OCI-M1 (cell line): Measurements from ENCODE around the gene ESCO1.
A peak's percentile ranks its signal among the peaks of the same experiment; 100 is the strongest.

Experiments used
- DNase-seq: peaks from one replicate; lab custom pipeline; 2025; lab: John Stamatoyannopoulos, UW

ESCO1 gene

DNA sequence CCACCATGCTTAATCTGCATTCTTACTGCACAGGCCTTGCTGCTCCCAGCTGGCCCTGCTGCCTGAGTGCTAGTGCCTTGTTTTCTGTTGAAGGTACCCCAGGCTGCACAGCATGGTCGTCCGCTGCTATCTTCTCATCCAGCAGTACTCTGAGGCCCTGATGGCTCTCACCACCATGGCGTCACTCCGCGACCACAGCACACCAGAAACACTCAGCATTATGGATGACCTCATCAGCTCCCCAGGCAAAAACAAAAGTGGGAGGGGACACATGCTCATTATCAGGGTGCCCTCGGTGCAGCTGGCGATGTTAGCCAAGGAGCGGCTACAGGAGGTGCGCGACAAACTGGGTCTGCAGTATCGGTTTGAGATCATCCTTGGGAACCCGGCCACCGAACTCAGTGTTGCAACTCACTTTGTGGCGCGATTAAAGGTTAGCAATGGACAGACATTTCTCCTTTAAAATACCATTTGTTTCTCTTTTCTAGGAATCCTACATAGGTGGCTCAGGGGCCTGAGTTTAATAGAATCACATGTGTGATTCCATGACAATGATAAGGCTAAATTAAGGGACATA lies 110.5 kb downstream of the ESCO1 start:
- DNase-seq: no peak

DNA sequence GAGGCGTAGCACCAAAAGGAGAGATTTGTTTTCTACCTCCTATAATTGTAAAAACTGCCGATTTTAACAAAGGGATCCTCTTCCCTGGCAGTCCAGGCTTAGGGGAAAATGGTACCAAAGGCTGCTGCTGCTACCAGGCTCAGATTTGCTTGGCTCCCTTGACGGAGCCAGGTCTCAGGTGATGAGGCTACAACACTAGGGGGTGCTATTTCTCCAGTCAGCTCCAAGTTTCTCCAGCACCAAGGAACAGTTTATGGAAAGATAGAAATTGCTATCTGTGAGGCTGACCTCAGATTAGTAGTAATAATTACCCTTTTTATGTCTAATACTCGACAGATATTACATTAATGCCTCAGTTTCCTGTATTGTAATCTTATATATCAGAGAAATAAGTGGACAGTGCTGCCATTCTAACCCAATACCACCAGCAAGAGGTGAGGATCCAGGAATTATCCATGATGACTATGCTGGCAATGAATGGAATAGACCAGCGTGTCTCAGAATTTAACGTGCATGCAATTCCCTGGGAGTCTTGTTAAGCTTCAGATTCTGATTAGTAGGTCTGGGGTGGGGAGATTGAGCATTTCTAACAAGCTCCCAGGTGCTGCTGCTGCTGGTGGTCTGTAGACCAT lies 111.3 kb downstream of the ESCO1 start:
- DNase-seq: peak; percentile 81

DNA sequence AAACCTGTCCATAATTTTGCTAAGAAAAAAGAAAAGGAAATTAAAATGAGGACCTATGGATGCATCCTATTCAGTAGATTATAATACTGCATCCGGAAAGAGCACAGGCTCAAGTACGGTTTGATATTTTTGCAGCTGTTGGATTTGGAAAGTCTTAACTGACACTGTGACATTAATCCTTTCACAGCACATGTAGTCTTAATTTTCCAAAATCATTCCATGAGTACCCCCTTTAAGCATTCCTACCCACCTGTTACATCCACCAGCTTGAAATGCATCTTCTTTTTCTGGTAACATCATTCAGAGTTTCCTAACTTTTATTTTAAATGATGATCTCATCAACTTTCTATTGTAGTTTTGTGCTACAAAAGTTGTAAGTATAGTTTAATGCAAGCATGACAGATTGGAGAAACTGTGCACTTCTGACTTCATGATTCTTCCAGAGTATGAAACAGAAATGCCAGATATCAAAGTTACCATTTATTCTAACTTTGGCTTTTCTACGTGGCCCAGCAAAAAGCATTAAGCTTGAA lies 113.5 kb downstream of the ESCO1 start:
- no peak for DNase-seq

DNA sequence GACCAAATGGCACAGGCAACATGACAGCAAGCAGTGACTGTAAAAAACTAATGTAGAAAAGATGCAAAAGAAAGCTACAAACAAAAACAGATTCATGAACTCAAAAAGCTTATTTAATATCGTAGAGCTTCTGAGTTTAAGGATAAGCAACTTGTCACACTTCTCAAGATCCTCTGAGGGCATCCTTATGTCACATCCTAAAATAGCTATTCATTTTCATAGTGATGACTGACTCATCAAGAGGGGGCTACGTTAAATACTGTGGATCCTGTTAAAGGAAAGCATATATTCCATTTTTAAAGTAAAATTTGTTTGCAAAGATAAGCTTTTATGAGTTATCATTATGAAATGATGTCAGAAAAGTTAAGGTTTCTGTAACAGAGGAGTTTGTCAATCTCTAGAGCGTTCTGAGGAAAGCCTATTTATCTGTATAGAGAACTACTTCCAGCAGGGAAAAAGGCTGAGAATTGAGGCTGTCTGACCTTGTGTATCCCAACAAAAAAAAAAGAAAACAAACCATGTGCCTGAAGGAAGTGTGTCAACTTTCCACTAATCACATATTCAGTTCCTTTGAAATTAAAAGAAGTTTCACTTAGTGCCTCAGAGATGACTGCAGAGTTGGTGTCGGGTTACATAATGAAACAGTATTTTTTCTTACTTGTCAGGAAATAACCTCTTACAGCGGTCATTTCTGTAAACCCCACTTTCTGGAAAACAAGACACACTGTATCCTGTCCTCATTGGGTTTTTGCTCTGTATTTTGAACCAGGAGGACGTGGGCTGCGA lies 115.5 kb downstream of the ESCO1 start:
- peak; percentile 65 for DNase-seq

DNA sequence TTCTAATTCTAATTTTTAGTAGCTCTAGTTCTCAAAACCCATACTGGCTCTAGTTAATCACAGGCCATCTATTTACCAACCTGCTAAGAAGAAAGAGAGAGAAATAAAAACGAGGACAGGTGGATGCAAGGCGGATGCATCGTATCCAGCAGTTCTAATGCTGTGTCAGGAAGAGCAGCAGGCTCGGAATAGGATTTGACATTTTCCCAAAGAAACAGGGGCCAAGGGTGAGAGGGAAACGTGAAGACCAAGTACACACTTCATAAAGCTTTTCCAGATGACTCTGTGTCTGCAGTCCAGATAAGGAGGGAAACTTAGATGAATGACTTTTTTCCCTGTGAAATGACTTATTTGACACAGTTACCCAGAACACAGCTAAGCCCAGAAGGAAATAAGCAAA lies 117.5 kb downstream of the ESCO1 start:
- no peak for DNase-seq

DNA sequence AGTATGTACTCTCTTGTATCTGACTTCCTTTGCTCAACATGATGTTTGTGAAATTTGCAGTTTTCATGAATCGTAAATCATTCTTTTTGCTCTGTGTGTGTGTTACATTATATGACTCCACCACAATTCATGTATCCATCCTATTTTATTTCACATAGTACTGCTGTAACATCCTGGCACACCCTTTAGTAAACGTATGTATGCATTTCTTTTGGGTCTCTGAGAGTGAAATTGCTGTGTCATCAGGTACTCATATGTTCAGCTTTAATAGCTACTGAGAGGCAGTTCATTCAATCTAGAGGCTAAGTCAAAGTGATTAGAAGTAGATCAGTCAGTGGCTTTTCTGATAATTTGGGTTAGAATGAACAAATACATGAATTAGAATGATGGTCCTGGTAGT lies 118.8 kb downstream of the ESCO1 start:
- no peak for DNase-seq

DNA sequence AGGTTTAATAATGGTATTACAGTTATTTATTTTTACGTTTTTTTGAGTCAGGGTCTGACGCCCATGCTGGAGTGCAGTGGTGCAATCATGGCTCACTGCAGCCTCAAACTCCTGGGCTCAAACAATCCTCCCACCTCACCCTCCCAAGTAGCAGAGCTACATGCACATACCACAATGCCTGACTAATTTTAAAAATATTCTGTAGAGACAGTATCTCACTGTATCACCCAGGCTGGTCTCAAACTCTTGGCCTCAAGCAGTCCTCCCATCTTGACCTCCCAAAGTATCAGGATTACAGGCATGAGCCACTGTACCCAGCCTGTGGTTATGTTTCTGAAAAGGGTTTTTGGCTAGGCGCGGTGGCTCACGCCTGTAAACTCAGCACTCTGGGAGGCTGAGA lies 120.8 kb downstream of the ESCO1 start:
- no peak for DNase-seq
